ENCODE measurements around the gene CHD9NB.
"Not testable (repeated sequence)": the region's sequence is repeated elsewhere in the genome, so short reads cannot be mapped to it uniquely, and the experiment has no call there.

CHD9NB gene

GRCh38 chr16:53040788-53041187, 11.9 kb downstream of the CHD9NB start:
- Histone ChIP-seq H3K4ac (ENCODE audit: low read length) (no peak overlapping the region), H2BK15ac (ENCODE audit: low read length) (no peak overlapping the region), H3K4me2 (ENCODE audit: insufficient read depth, low read length, poor library complexity, severe bottlenecking) (no peak overlapping the region), H4K8ac (ENCODE audit: low read depth, low read length) (no peak overlapping the region), H3K27ac (replicated peaks; ENCODE audit: low read length) (no peak overlapping the region), H3K23ac (ENCODE audit: low read depth, low read length, poor library complexity) (no peak overlapping the region), H2AK5ac (ENCODE audit: low read depth, low read length) (no peak overlapping the region), H3K79me1 (ENCODE audit: low read depth, low read length) (no peaks in the 10 kb centered on the region), H3K9ac (ENCODE audit: low read depth, low read length, poor library complexity) (no peak overlapping the region), H2BK120ac (ENCODE audit: low read depth, low read length) (no peak overlapping the region), H3K9me3 (replicated peaks in 1 of 2; ENCODE audit: control insufficient read depth in 2 of 2, insufficient read depth in 1 of 2, low read depth in 1 of 2, low read length in 2 of 2) (no peaks in the 10 kb centered on the region), H4K91ac (ENCODE audit: low read depth, low read length, poor library complexity) (no peak overlapping the region), H3K36me3 (replicated peaks in 1 of 2; ENCODE audit: control insufficient read depth in 2 of 2, insufficient read depth in 2 of 2, low read length in 2 of 2) (no peaks in the 10 kb centered on the region), H2BK5ac (ENCODE audit: low read length) (no peak overlapping the region), H2AFZ (ENCODE audit: low read length) (peak overlapping the region; percentile 90), H2BK12ac (ENCODE audit: low read length) (no peak overlapping the region), H3K4me1 (ENCODE audit: control insufficient read depth in 2 of 2, insufficient read depth in 1 of 2, low read depth in 1 of 2, low read length in 2 of 2) (peaks cover 24 to 30% of the 10 kb centered on the region in 2 donors), H3K4me3 (ENCODE audit: low read length in 2 of 2) (no peak overlapping the region), H3K27me3 (ENCODE audit: control insufficient read depth in 3 of 3, insufficient read depth in 3 of 3, low read depth in 1 of 3, low read length in 3 of 3) (no peaks in the 10 kb centered on the region), H3K18ac (ENCODE audit: low read length) (no peak overlapping the region), H3K14ac (ENCODE audit: low read length) (no peak overlapping the region)
- DNase-seq (ENCODE audit: low spot score) = no peak
- no CpG with 5 or more reads among the region's 1 CpG for WGBS, 2 donors (ENCODE audit: extremely low coverage in 2 of 2, insufficient read length in 2 of 2, insufficient replicate concordance in 1 of 2)

- H3K27ac ChIP-seq (replicated peaks; ENCODE audit: low read length); H3K4me1 ChIP-seq (ENCODE audit: control insufficient read depth in 2 of 2, insufficient read depth in 1 of 2, low read depth in 1 of 2, low read length in 2 of 2); H3K14ac ChIP-seq (ENCODE audit: low read length); H2BK12ac ChIP-seq (ENCODE audit: low read length); H2AK5ac ChIP-seq (ENCODE audit: low read depth, low read length); H3K4me3 ChIP-seq (ENCODE audit: low read length in 2 of 2); H3K23ac ChIP-seq (ENCODE audit: low read depth, low read length, poor library complexity); H3K36me3 ChIP-seq (replicated peaks in 1 of 2; ENCODE audit: control insufficient read depth in 2 of 2, insufficient read depth in 2 of 2, low read length in 2 of 2); H2BK15ac ChIP-seq (ENCODE audit: low read length); H3K9ac ChIP-seq (ENCODE audit: low read depth, low read length, poor library complexity); H4K8ac ChIP-seq (ENCODE audit: low read depth, low read length); H2AFZ ChIP-seq (ENCODE audit: low read length); H3K4ac ChIP-seq (ENCODE audit: low read length); H4K91ac ChIP-seq (ENCODE audit: low read depth, low read length, poor library complexity); H3K4me2 ChIP-seq (ENCODE audit: insufficient read depth, low read length, poor library complexity, severe bottlenecking); H2BK5ac ChIP-seq (ENCODE audit: low read length); H2BK120ac ChIP-seq (ENCODE audit: low read depth, low read length); H3K79me1 ChIP-seq (ENCODE audit: low read depth, low read length); DNase-seq (ENCODE audit: low spot score); H3K18ac ChIP-seq (ENCODE audit: low read length); H3K27me3 ChIP-seq (ENCODE audit: control insufficient read depth in 3 of 3, insufficient read depth in 3 of 3, low read depth in 1 of 3, low read length in 3 of 3): not testable (repeated sequence)
- no CpG with 5 or more reads among the region's 6 CpGs for WGBS, 2 donors (ENCODE audit: extremely low coverage in 2 of 2, insufficient read length in 2 of 2, insufficient replicate concordance in 1 of 2)
- H3K9me3 ChIP-seq (replicated peaks in 1 of 2; ENCODE audit: control insufficient read depth in 2 of 2, insufficient read depth in 1 of 2, low read depth in 1 of 2, low read length in 2 of 2) = peaks cover 3 to 11% of the 10 kb centered on the region in 2 donors
Observed at GRCh38 chr16:53036711-53037110, 16.0 kb downstream of the CHD9NB start.

GRCh38 chr16:53036066-53036465, 16.6 kb downstream of the CHD9NB start:
- no peak overlapping the region for H3K4me3 ChIP-seq (ENCODE audit: low read length in 2 of 2)
- no peak overlapping the region for H2BK120ac ChIP-seq (ENCODE audit: low read depth, low read length)
- H3K9me3 ChIP-seq (replicated peaks in 1 of 2; ENCODE audit: control insufficient read depth in 2 of 2, insufficient read depth in 1 of 2, low read depth in 1 of 2, low read length in 2 of 2) = peaks cover 3 to 11% of the 10 kb centered on the region in 2 donors
- no peak overlapping the region for H2BK12ac ChIP-seq (ENCODE audit: low read length)
- no peak overlapping the region for H3K14ac ChIP-seq (ENCODE audit: low read length)
- H3K4ac ChIP-seq (ENCODE audit: low read length) = no peak overlapping the region
- no peak overlapping the region for H2BK15ac ChIP-seq (ENCODE audit: low read length)
- no peaks in the 10 kb centered on the region for H3K79me1 ChIP-seq (ENCODE audit: low read depth, low read length)
- H3K4me2 ChIP-seq (ENCODE audit: insufficient read depth, low read length, poor library complexity, severe bottlenecking) = no peak overlapping the region
- H4K8ac ChIP-seq (ENCODE audit: low read depth, low read length) = no peak overlapping the region
- no peaks in the 10 kb centered on the region for H3K27me3 ChIP-seq (ENCODE audit: control insufficient read depth in 3 of 3, insufficient read depth in 3 of 3, low read depth in 1 of 3, low read length in 3 of 3)
- no peak for DNase-seq (ENCODE audit: low spot score)
- no peak overlapping the region for H3K23ac ChIP-seq (ENCODE audit: low read depth, low read length, poor library complexity)
- no peak overlapping the region for H3K9ac ChIP-seq (ENCODE audit: low read depth, low read length, poor library complexity)
- no peak overlapping the region for H3K18ac ChIP-seq (ENCODE audit: low read length)
- peaks cover 0 to 1% of the 10 kb centered on the region in 2 donors for H3K4me1 ChIP-seq (ENCODE audit: control insufficient read depth in 2 of 2, insufficient read depth in 1 of 2, low read depth in 1 of 2, low read length in 2 of 2)
- no peak overlapping the region for H2AK5ac ChIP-seq (ENCODE audit: low read depth, low read length)
- no peak overlapping the region for H3K27ac ChIP-seq (replicated peaks; ENCODE audit: low read length)
- no peak overlapping the region for H4K91ac ChIP-seq (ENCODE audit: low read depth, low read length, poor library complexity)
- no peak overlapping the region for H2BK5ac ChIP-seq (ENCODE audit: low read length)
- no peak overlapping the region for H2AFZ ChIP-seq (ENCODE audit: low read length)
- no peaks in the 10 kb centered on the region for H3K36me3 ChIP-seq (replicated peaks in 1 of 2; ENCODE audit: control insufficient read depth in 2 of 2, insufficient read depth in 2 of 2, low read length in 2 of 2)
- no CpG with 5 or more reads among the region's 6 CpGs for WGBS, 2 donors (ENCODE audit: extremely low coverage in 2 of 2, insufficient read length in 2 of 2, insufficient replicate concordance in 1 of 2)

- Histone ChIP-seq H3K23ac (ENCODE audit: low read depth, low read length, poor library complexity) (no peak overlapping the region), H3K9ac (ENCODE audit: low read depth, low read length, poor library complexity) (no peak overlapping the region), H2AFZ (ENCODE audit: low read length) (no peak overlapping the region), H3K27me3 (ENCODE audit: control insufficient read depth in 3 of 3, insufficient read depth in 3 of 3, low read depth in 1 of 3, low read length in 3 of 3) (no peaks in the 10 kb centered on the region), H3K14ac (ENCODE audit: low read length) (no peak overlapping the region), H3K18ac (ENCODE audit: low read length) (no peak overlapping the region), H3K4me3 (ENCODE audit: low read length in 2 of 2) (no peak overlapping the region), H2BK12ac (ENCODE audit: low read length) (no peak overlapping the region), H4K91ac (ENCODE audit: low read depth, low read length, poor library complexity) (no peak overlapping the region), H3K9me3 (replicated peaks in 1 of 2; ENCODE audit: control insufficient read depth in 2 of 2, insufficient read depth in 1 of 2, low read depth in 1 of 2, low read length in 2 of 2) (peaks cover 3 to 11% of the 10 kb centered on the region in 2 donors), H2BK120ac (ENCODE audit: low read depth, low read length) (no peak overlapping the region), H3K4ac (ENCODE audit: low read length) (no peak overlapping the region), H3K4me2 (ENCODE audit: insufficient read depth, low read length, poor library complexity, severe bottlenecking) (no peak overlapping the region), H4K8ac (ENCODE audit: low read depth, low read length) (no peak overlapping the region), H3K27ac (replicated peaks; ENCODE audit: low read length) (no peak overlapping the region), H3K36me3 (replicated peaks in 1 of 2; ENCODE audit: control insufficient read depth in 2 of 2, insufficient read depth in 2 of 2, low read length in 2 of 2) (no peaks in the 10 kb centered on the region), H3K79me1 (ENCODE audit: low read depth, low read length) (no peaks in the 10 kb centered on the region), H2BK15ac (ENCODE audit: low read length) (no peak overlapping the region), H2AK5ac (ENCODE audit: low read depth, low read length) (no peak overlapping the region), H3K4me1 (ENCODE audit: control insufficient read depth in 2 of 2, insufficient read depth in 1 of 2, low read depth in 1 of 2, low read length in 2 of 2) (no peaks in the 10 kb centered on the region), H2BK5ac (ENCODE audit: low read length) (no peak overlapping the region)
- DNase-seq (ENCODE audit: low spot score) = no peak
- no CpG with 5 or more reads among the region's 3 CpGs for WGBS, 2 donors (ENCODE audit: extremely low coverage in 2 of 2, insufficient read length in 2 of 2, insufficient replicate concordance in 1 of 2)
Observed at GRCh38 chr16:53035176-53035942, 17.3 kb downstream of the CHD9NB start.

Data from neuronal stem cell (in vitro differentiated cells).